Caki2 (cell line): ENCODE measurements around the gene SDR42E2. TPM values are rescaled to one million over a fixed set of nuclear protein-coding genes. Genes with fewer than 3 reads are reported as not detected.
"Not testable (repeated sequence)": the region's sequence is repeated elsewhere in the genome, so short reads cannot be mapped to it uniquely, and the experiment has no call there.

ENCODE experiments used
- DNase-seq: peaks from one replicate; pipeline ENCODE4 v3.0.0-alpha.2; 2015; ENCODE audit warnings: low read depth
- in situ Hi-C: cut with HindIII; loops from 2 replicates; pipeline ENCODE4 v1.10.0; 2016; ENCODE audit warnings: low sequenced_read_pairs, low pct_unique_long_range_greater_than_20kb, mixed read lengths
- total RNA-seq: library from RNA; depleted of rRNA; stranded (reverse); fragments of >200 nt; shearing (Covaris generic); gene quantifications from 2 replicates; pipeline ENCODE4 v1.2.3, GENCODE V29; 2014; ENCODE audit warnings: low replicate concordance; rRNA removed

Gene SDR42E2
- not detected in 2 replicates for total RNA-seq

DNA sequence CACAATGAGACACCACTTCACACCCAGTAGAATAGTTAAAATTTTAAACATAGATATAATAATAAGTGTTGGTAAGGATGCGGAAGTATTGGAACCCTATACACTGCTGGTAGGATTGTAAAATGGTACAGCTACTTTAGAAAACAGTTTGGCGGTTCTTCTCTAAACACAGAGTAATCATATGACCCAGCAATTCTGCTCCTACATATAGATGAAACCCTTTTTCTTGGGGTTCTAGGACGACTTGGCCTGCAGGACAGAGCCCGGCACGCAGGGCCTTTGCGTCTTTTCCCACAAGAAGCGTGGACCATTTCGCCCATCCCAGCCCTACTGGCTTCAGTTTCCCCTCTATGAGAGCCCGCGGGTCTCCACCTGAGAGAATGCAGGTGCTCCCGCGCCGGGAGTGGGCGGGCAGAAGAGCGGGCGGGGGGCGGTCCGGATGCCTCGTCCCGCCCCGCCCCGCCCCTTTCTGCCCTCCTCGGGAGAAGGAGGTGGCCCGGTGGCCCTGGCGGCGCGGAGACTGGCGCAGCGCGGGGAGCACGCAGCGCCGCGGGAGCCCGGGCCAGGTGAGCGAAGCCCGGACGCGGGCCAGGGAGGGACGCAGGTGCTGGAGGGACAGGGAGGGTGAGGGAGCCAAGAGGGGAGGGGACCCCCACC is at the start of gene SDR42E2:
Gene SDR42E2 (plus strand): TSS at position 508 of the 657 bp plus-strand sequence. CDS start 3,077 bp downstream, outside the sequence.
- in situ Hi-C loops, result no loop called here
- DNase-seq, result peak; percentile 27

DNA sequence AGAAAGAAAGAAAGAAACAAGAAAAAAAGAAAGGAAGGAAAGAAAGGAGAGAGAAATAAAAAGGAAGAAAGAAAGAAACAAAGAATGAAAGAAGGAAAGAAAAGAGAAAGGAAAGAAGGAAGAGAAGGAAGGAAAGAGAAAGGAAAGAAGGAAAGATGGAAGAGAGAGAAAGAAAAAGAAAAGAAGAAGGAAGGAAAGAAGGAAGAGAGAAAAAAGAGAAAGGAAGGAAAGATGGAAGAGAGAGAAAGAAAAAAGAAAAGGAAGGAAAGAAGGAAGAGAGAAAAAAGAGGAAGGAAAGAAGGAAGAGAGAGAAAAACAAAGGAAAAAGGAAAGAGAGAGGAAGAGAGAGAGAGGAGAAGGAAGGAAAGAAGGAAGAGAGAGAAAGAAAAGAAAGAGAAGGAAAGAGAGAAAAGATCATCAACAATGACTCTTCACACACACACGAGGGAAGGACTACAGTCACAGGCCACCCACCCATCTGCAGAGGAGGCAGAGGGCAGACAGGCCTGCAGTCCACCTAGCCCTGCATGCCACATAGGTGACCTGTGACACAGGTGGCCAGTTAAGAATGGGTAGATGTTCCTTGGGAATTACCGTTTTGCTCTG is 46.1 kb upstream of the SDR42E2 start:
- in situ Hi-C loops, result no loop called here
- no peak for DNase-seq

DNA sequence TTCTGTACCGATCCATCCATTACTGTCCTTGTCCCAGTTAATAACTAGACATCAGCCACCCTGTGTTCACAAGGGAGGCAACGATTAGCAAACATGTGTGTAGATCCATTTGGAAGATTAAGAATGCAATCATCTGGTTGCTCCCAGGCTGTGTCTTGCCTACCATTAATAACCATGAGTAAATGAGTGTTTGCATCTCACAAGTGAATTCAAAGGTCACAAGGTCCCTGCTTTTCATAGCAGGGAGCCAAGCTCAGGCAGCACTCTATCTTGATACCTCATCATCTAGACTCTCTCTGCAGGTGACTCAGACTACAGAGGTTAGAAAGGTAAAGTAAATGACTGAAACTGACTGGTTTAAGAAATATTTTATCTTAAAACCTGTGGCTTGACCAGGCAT is 44.7 kb upstream of the SDR42E2 start:
- DNase-seq, result no peak
- in situ Hi-C loops, result no loop called here

DNA sequence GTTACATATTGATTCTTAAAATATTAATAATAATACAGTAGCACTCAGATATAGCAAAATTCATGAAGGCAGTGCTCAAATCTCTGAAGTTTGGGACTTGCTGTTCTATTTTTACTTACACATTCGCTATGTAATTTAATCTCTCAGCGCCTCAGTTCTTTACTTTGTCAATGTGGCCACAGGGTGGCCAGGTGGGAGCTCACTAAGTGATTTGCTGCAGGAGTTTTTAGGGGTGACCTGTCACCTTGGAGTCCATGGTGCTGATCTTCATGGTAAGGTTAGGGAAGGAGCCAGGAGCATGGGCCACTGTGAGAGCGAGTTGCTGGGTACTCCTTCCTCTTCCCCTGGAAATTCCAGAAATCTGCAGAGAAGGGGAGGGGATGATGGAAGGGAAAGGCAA is 41.9 kb upstream of the SDR42E2 start:
- in situ Hi-C loops, result no loop called here
- DNase-seq, result no peak

DNA sequence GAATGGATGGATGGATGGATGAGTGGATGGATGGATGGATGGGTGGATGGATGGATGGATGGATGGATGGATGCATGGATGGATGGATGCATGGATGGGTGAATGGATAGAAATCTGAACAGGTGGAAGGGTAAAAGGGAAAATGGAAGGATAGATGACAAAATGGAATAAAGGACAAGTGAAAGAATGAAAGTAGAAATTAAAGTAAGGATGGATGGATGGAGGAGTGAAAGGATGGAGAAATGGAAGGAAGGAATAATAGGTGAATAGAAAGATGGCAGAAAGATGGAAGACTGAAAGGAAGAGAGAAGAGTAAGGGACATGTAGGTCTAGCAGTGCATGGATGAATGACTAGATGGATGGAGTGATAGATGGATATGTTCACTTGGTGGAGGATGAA is 40.1 kb upstream of the SDR42E2 start:
- in situ Hi-C loops, result no loop called here
- DNase-seq, result no peak

DNA sequence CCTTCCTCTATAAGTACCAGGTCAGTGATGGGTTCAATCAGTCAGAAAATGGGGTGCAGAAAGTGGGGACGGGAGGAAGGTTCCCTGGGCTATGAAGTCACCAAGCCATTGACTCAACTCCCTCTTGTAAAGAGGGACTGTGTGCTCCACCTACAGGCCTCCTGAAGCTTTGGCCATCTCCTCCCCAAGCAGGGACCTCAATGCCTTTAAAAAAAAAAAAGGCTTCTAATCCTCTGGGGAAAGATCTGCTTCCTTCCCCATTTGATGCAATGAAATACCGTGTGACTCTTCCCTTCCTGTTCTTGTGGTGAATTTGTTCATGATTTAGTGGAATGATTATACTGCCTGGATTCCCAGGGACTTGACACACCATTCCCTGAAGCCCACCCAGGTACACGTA is 39.2 kb upstream of the SDR42E2 start:
- in situ Hi-C loops, result no loop called here
- no peak for DNase-seq

DNA sequence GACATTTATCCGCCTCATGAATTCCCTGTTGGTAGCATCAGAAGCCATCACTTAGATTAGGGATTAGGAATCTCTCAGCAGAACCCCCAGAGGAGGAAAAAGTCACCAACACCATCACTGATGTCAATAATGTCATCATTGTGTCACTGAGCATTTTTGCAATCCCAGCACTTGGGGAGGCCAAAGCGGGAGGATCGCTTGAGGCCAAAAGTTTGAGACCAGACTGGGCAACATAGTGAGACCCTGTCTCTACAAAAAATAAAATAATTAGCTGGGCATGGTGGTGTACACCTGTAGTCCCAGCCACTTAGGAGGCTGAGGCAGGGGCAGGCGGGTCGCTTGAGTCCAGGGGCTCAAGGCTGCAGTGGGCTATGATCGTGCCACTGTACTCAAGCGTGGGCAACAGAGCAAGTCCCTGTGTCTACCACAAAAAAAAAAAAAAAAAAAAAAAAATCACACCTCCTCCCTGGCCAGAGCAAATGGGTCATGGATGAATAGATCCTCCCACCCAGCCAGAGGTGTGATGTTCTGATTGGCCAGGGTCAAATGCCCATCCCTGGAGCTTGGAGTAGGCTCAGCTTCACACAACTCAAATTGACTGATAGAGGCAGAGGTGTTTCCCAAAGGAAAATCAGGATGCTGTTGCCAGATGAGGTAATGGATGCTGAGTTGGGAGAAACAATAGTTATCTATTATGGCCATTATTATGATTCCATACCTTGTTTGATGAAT is 38.4 kb upstream of the SDR42E2 start:
- peak; percentile 30 for DNase-seq
- in situ Hi-C loops, result no loop called here

DNA sequence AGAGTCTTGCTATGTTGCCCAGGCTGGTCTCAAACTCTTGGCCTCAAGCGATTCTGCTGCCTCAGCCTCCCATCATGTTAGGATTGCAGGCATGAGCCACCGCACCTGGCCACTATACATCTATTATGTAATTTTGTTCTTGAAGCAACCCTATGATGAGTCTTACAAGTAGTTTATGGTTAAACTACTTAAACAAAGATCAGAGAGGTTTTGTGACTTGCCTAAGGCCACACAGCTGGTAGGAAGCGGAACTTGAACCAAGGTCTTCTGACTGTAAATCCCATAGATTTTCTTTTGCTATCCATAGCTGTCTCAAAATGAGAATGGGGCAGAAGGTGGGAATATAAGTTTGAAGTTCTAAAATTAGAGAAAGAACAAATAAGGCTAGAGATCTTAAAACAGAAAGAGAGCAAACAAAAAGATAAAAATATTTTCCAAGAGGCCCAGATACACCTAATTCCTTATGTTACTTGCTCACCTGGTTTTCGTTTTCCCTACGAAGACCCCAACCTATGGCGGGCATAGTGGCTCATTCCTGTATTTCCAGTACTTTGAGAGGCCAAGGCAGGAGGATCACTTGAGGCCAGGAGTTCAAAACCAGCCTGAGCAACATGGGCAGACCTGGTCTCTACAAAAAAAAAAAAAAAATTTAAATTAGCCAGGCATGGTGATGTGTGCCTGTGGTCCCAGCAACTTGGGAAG is 37.6 kb upstream of the SDR42E2 start:
- no peak for DNase-seq
- in situ Hi-C loops, result no loop called here

GRCh38 chr16:22126037-22126558 is 36.2 kb upstream of the SDR42E2 start:
- DNase-seq, result no peak
- in situ Hi-C loops, result no loop called here

DNA sequence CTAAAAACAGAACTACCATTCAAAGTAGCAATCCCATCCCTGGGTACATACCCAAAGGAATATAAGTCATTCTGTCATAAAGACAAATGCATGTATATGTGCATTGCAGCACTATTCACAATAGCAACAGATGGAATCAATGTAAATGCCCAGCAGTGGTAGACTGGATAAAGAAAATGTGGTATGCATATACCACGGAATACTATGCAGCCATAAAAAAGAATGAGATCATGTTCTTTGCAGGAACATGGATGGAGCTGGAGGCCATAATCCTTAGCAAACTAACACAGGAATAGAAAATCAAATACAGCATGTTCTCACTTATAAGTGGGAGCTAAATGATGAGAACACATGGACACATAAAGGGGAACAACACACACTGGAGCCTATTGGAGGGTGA is 33.8 kb upstream of the SDR42E2 start:
- DNase-seq, in situ Hi-C loops: not testable (repeated sequence)

DNA sequence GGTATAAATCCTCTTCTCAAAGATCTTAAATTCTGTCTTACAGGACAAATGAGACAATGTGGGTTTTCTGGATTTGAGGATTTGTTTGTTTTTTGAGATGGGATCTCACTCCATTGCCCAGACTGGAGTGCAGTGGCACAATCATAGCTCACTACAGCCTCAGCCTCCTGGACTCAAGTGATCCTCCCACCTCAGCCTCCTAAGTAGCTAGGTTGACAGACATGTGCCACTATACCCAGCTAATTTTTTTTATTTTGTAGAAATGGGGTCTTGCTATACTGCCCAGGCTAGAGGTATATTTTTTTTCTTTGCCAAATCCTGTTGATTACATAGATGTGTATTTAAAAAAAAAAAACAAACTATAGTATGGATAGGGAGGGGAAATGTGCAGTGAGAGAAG is 31.8 kb upstream of the SDR42E2 start:
- in situ Hi-C loops, result no loop called here
- DNase-seq, result no peak

DNA sequence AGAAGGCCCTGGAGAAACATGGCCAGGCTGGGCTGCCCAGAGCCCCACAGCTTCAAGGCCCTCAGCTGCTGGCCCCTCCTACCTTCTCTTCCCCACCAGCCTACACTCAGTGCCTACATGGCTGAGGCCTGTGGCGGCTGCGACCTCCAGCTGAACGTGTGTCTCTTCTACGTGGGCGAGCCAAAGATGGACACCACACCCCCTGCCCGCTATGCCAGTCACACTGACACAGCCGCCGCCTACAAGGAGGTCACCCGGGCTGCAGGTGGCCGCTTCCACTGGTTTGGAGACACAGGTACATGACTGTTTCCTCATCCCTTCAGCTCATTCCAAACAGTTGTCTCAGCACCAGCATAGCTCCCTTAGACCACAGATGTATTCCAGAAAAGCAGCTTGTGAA is 29.5 kb upstream of the SDR42E2 start:
- no peak for DNase-seq
- in situ Hi-C loops, result no loop called here

DNA sequence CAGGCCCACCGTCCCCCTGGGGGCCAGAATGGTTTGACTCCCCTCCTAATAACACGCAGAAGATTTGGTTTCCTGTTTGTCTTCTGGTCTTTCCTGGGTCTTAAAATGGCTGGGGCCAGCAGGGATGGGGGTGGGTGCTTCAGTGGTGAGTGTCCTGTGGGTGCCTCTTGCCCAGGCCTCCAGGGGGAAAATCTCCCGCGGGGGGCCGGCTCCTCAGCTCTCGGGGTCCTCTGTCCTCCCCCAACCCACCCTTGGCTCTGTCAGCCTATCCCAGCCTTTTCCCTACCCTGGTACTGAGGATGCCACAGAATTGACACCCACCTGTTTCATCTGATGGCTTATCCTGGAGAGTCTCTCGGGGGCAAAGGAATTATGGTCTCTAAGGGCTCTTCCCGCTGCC is 23.8 kb upstream of the SDR42E2 start:
- DNase-seq, result no peak
- in situ Hi-C loops, result no loop called here

GRCh38 chr16:22139008-22139407 is 23.3 kb upstream of the SDR42E2 start:
- no peak for DNase-seq
- in situ Hi-C loops, result no loop called here

DNA sequence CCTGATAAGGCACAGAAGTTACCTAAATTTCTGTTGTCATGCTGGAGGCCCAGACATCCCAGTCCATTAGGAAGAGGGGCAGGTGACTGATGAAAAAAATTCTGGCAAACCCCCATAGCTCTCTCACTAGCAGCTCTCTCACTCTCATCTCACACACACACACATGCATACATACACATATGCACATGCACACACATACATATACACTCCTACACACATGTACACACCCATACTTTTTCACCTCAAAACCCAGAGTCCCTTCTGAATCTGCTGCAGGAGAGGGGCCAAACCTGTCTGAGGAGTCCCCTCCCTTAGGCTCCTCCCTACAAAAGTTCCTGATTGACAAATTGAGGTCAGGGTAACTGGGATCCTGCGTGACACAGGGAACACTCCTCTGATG is 22.6 kb upstream of the SDR42E2 start:
- DNase-seq, result no peak
- in situ Hi-C loops, result no loop called here

GRCh38 chr16:22141767-22142166 is 20.5 kb upstream of the SDR42E2 start:
- peak; percentile 12 for DNase-seq
- in situ Hi-C loops, result no loop called here

GRCh38 chr16:22144520-22144919 is 17.8 kb upstream of the SDR42E2 start:
- DNase-seq, result no peak
- in situ Hi-C loops, result no loop called here

DNA sequence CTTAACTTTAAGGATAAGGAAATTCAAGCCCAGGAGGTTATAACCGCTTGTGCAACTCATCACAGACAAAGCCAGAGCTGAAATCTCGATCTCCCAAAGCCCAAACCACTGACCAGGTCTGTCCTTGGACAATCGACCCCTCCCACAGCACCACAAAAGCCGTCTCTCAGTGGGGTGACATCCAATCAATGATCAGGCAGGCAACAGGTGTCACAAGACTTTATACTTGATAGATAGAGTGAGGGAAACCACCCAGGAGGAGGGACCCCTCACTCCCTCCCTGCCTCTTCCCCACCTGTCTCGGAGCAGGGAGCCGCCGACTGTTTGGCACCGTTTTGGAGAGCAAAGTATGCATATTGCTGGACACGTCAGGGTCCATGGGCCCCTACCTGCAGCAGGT is 14.5 kb upstream of the SDR42E2 start:
- no peak for DNase-seq
- in situ Hi-C loops, result no loop called here
